K562 (cell line): ENCODE data around the gene CARD8. TPM values are rescaled to one million over a fixed set of nuclear protein-coding genes. Genes with fewer than 3 reads are reported as not detected.

ENCODE experiments used
- CBX5 ChIP-seq: IDR thresholded peaks from 2 replicates; pipeline ENCODE4 v1.6.1; 2014; ENCODE audit warnings: low read depth, borderline replicate concordance
- CGGBP1 ChIP-seq: fragments of 250-450 bp; sonication (Bioruptor Pico); IDR thresholded peaks from 2 replicates; pipeline ENCODE4 v1.9.0; 2021; ENCODE audit warnings: mild to moderate bottlenecking
- CREBBP ChIP-seq: IDR thresholded peaks from one replicate; pipeline ENCODE4 v1.6.1; 2012; ENCODE audit warnings: low read depth, mild to moderate bottlenecking, control low read depth, inconsistent platforms, low read length
- FUS ChIP-seq: fragments of 200-400 bp; formaldehyde crosslinking; optimal IDR thresholded peaks from 2 replicates; pipeline ENCODE3; 2017; ENCODE audit warnings: low read depth, low read length
- IFI16 ChIP-seq: fragments of 250-450 bp; sonication (Bioruptor Pico); IDR thresholded peaks from 2 replicates; pipeline ENCODE4 v2.1.2; 2022; ENCODE audit warnings: mild to moderate bottlenecking, inconsistent platforms
- MCM2 ChIP-seq: fragments of 450-650 bp; IDR thresholded peaks from 2 replicates; pipeline ENCODE4 v1.6.1; 2017; ENCODE audit warnings: low read depth, mild to moderate bottlenecking
- MXI1 ChIP-seq: IDR thresholded peaks from 2 replicates; pipeline ENCODE4 v1.6.1; 2011; ENCODE audit warnings: low read depth, mild to moderate bottlenecking, improper control_type of control experiment, low read length
- MYNN ChIP-seq, 2 experiments: sonication (generic); formaldehyde crosslinking in 1 of 2; IDR thresholded peaks; 2 replicates each; pipeline versions ENCODE4 v1.5.0 to v1.6.1; 2016 to 2020; ENCODE audit warnings: antibody characterized with exemption in 1 of 2, missing genetic modification reagents in 1 of 2
- POLR2AphosphoS5 ChIP-seq: IDR thresholded peaks from 2 replicates; pipeline ENCODE4 v1.6.1; 2011; ENCODE audit warnings: mild to moderate bottlenecking, low read depth, low read length, moderate library complexity; ENCODE audit not compliant: control insufficient read depth, insufficient read depth
- REST ChIP-seq, 2 experiments: fragments of 450-650 bp; formaldehyde crosslinking in 1 of 2; IDR thresholded peaks; 2 replicates each; pipeline versions ENCODE4 v1.4.0 to v1.6.1; 2014 to 2020; ENCODE audit warnings: mild to moderate bottlenecking in 2 of 2, borderline replicate concordance in 1 of 2, low read depth in 1 of 2
- SNIP1 ChIP-seq: fragments of 450-650 bp; IDR thresholded peaks from 2 replicates; pipeline ENCODE4 v1.7.1; 2017; ENCODE audit warnings: low read depth, mild to moderate bottlenecking
- ZKSCAN1 ChIP-seq: fragments of 150-350 bp; IDR thresholded peaks from 2 replicates; pipeline ENCODE4 v1.6.1; 2016; ENCODE audit warnings: low read depth, low read length
- ZNF217 ChIP-seq: sonication (generic); formaldehyde crosslinking; IDR thresholded peaks from 2 replicates; pipeline ENCODE4 v1.8.0; 2022; ENCODE audit warnings: mild to moderate bottlenecking, missing genetic modification reagents
- ZNF24 ChIP-seq: fragments of 450-650 bp; IDR thresholded peaks from 2 replicates; pipeline ENCODE4 v1.6.1; 2016
- polyA plus RNA-seq, 8 experiments: library from polyadenylated mRNA; depleted of rRNA in 4 of 8; stranded (reverse) in 5 of 8; unstranded in 3 of 8; fragments of >200 nt; fragmentation: Nextera tagmentation in 2 of 8; fragmentation: Illumina TruSeq in 1 of 8; extraction: Ambion mirVana in 2 of 8; extraction: Trizol in 1 of 8; gene quantifications; 2 replicates each; pipeline versions ENCODE4 v1.2.1 to v1.2.3, GENCODE V29; 2011 to 2014; ENCODE audit warnings: inconsistent platforms in 1 of 8, missing spikeins in 1 of 8
- total RNA-seq, 7 experiments: library from RNA; depleted of rRNA in 6 of 7; stranded (reverse); fragments of >200 nt in 6 of 7; fragmentation: Illumina TruSeq in 2 of 7; extraction: Trizol in 2 of 7; gene quantifications; 2 replicates each; pipeline versions ENCODE4 v1.2.1 to v1.2.3, GENCODE V29; 2011 to 2021; ENCODE audit warnings: low replicate concordance in 1 of 7
- TF ChIP-seq, protein P1 (sequence below): IDR thresholded peaks from 2 replicates; pipeline ENCODE4 v1.6.1; 2012; ENCODE audit warnings: low read depth, low read length, improper control_type of control experiment, borderline replicate concordance

CARD8 gene
- total and polyA plus RNA-seq, 9 of the 15 experiments (the other 6 are each of a cell fraction or from before 2014, with no cell fraction given), result 11.5 to 26.4 (median 20.8) TPM

DNA sequence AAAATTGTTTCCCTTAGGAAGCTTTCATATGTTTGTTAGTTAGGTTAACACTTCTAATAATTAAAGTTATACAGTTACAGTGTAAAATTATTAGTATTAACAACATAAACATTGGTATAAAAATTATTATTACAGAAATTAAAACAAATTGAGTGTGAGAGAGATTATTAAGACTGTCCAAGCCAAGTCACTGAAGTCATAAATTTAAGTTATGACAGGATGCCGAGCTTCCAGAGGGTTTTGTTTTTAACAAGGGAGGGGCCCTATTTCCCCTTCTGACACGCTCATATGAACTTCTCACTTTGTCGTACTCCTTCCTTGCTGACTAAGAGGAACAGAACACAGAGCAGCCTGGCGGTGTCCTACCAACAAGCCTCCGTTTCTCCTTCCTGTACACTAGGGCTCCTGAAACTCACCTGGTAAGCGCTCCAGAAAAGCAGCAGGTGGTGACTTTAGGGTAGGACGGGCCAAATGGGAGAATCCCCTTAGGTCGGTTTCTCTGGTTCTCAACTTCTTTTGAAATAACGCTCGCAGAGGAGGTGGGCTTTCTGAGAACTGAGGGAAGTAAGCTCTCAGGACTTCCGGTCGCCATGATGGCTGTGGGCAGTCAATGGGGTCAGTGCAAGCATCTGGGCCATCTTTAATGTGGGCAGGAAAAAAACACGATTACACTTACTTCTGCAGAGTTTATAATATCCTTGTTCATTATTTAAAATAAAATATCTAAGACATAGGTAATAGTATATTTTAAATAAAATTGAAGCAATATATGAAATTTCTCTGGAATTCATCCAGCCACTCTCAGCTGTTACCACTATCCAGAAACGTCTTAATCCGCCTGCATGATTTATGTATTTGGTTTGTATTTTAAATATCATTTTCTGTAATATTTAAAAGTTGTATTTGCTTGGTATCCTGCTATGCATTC, at the start of gene CARD8 (continued):
- TF ChIP-seq POLR2AphosphoS5 (peak; percentile 94), IFI16 (CRISPR knock-in tag) (no peak), ZKSCAN1 (no peak), FUS (no peak), ZNF24 (no peak), ZNF217 (CRISPR knock-in tag) (no peak), SNIP1 (no peak), CGGBP1 (CRISPR knock-in tag) (no peak), MXI1 (no peak), CBX5 (no peak), MYNN (IDR thresholded peaks at IDR 0.05) (no peak), MYNN (CRISPR knock-in tag; IDR thresholded peaks at IDR 0.05) (no peak), MCM2 (no peak), CREBBP (no peak), REST (IDR thresholded peaks at IDR 0.05; ENCODE audit: borderline replicate concordance) (no peak), REST (CRISPR knock-in tag; IDR thresholded peaks at IDR 0.05; ENCODE audit: low read depth) (peak; percentile 44; the same call in 1 of the 2 replicates)
- TF ChIP-seq, protein P1, sequence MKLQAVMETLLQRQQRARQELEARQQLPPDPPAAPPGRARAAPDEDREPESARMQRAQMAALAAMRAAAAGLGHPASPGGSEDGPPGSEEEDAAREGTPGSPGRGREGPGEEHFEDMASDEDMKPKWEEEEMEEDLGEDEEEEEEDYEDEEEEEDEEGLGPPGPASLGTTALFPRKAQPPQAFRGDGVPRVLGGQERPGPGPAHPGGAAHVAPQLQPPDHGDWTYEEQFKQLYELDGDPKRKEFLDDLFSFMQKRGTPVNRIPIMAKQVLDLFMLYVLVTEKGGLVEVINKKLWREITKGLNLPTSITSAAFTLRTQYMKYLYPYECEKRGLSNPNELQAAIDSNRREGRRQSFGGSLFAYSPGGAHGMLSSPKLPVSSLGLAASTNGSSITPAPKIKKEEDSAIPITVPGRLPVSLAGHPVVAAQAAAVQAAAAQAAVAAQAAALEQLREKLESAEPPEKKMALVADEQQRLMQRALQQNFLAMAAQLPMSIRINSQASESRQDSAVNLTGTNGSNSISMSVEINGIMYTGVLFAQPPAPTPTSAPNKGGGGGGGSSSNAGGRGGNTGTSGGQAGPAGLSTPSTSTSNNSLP, result peak; percentile 65; the same call in 1 of the 2 replicates
